ENCODE measurements around the gene TOP1.

- TF ChIP-seq ZNF133 (CRISPR knock-in tag; IDR thresholded peaks at IDR 0.05) (no peak), YY1 (IDR thresholded peaks at IDR 0.05; ENCODE audit: borderline replicate concordance in 1 of 3, control insufficient read depth in 1 of 3, extremely low read depth in 1 of 3, insufficient read depth in 3 of 3, insufficient read length in 1 of 3, insufficient replicate concordance in 2 of 3, low read depth in 1 of 3, low read length in 2 of 3) (no peak)
Observed at GRCh38 chr20:40992349-40993113, 36.1 kb upstream of the TOP1 start.
